Measurements from ENCODE around the gene IFNA1.
A peak's percentile ranks its signal among the peaks of the same experiment; 100 is the strongest.
"Not testable (repeated sequence)": the region's sequence is repeated elsewhere in the genome, so short reads cannot be mapped to it uniquely, and the experiment has no call there.

The IFNA1 gene

DNA sequence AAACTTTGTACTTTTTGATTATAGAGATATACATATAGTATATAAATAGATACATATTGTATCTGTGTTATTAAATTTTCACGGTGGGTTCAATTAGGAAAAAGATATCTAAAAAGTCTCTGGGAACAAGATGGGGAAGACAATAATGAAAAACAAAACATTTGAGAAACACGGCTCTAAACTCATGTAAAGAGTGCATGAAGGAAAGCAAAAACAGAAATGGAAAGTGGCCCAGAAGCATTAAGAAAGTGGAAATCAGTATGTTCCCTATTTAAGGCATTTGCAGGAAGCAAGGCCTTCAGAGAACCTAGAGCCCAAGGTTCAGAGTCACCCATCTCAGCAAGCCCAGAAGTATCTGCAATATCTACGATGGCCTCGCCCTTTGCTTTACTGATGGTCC, at the start of gene IFNA1:
Gene IFNA1, plus strand, starts transcription at position 301 of the 400 bp plus-strand sequence. Its CDS starts 69 bp downstream, at position 370.
- no peak for DNase-seq

GRCh38 chr9:21392270-21392669, 48.0 kb upstream of the IFNA1 start:
- DNase-seq, result no peak

DNA sequence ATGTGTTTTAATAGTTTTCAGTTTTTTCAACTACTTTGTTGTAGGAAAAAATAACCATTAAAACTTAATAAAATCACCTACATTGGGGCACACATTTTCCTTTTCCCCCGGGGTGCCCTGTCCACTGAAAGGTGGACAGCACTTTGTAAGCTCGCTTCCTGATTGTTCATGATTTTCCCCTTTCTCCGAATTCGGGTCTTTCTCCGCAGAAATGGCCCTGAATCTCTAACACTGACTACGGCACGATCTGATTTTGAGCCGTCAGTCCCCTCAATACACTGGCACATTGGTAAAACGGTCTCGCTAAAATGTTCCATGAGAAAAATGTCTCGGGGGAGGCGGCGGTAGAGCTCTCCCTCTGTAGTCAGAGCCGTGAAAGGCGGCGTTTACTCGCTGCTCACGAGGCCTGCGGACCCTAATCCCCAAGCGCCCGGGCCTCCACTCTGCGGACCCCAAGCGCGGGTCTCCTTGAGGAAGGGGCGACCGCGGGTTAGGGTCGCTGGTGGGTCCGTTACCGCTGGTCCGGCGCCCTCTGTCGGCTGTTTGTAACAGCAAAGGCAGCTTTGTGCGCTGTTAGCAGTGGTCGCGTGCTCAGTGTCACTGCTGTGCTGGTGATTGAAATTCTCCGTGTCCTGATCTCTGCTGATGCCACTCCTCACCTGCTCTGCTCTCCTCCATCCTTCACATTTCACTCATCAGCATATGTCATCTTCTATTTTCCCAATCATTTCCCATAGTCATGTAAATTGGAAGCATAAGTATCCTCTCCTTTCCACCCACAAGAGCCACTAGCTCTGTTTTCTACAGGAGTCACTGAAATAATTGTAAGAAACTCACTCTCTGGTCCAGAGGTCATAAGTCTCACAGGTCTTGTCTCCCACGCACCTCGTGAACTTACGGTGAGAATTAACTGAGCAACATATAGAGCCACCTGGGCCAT, 44.2 kb upstream of the IFNA1 start:
- DNase-seq, result peak; percentile 86

- DNase-seq, result no peak
Observed at GRCh38 chr9:21398955-21399489, 41.2 kb upstream of the IFNA1 start.

DNA sequence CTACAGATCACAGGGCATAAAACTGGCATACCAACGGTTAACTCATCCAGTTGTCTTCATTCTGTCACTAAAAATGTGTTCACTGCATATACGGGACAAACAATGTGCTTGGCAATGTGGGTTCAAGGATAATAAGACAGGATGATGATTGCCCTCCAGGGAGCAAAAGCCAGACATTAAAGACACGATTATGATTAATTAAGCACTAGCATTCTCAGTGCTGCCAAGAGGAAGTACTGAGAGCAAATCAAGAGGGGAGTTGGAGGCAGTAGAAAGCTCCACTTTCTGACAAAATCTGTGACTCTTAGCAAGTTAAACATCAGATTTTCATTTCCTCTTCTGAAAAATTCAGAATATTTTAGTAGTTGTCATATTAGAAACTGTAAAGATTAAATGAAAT, 40.3 kb upstream of the IFNA1 start:
- DNase-seq, result no peak

DNA sequence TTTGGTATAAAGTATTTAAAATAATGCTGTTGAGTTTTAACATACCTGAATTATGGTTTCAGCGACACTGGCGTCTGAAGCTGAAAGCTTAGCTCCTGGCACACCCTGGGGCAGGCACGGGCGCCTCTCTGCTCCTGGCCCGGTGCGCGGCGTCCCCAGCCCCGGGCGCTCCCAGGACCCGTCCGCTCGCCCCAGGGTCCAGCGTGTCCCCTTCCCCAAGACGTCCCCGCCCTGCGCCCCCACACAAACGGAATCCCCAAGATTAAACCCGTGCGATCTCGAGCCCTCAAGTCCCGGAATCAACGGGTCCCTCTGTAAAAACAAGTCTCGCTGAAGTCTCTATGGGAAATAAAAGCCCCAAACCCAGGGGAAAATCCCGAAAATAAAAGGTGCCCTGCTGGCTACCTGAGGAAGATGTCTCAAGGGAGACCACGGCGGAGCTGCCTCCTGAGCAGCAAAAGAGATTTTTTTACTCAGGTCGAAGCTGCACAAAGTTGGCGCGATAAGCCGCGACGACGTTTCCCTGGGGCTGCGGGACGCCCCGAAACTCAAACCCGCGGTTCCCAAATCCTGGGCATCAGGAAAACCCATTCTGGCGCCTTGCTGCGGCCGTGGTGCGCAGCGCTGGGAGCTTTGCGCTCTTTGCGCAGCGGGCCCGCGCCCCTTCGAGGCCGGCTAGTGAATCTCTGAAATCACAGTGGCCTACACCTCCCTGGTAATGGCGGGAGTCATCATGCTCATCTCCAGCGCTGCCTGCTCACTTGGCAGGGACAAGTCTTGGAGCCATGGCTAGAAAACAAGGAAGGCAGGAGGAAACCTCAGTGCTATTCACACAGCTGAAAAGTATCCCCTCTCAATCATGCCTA, 37.6 kb upstream of the IFNA1 start:
- no peak for DNase-seq

- no peak for DNase-seq
Observed at GRCh38 chr9:21404146-21404545, 36.1 kb upstream of the IFNA1 start.

DNA sequence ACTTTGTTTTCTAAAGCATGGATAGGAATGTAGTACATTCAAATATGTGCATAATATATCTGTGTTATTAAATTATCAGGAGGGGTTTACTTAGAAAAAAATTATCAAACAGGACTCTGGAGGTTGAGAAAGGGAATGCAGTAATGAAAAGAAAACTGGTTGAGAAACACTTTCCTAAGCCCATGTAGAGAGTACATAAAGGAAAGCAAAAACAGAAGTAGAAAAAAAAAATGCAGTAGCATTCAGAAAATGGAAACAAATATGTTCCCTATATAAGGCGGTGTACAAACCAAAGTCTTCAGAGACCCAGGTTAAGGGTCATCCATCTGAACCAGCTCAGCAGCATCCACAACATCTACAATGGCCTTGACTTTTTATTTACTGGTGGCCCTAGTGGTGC, 31.4 kb upstream of the IFNA1 start, which contains the start of gene IFNA8:
Gene IFNA8, plus strand, starts transcription at position 301 of the 400 bp plus-strand sequence. Its CDS starts 60 bp downstream, at position 361.
- no peak for DNase-seq

GRCh38 chr9:21412107-21412506, 28.1 kb upstream of the IFNA1 start:
- no peak for DNase-seq

DNA sequence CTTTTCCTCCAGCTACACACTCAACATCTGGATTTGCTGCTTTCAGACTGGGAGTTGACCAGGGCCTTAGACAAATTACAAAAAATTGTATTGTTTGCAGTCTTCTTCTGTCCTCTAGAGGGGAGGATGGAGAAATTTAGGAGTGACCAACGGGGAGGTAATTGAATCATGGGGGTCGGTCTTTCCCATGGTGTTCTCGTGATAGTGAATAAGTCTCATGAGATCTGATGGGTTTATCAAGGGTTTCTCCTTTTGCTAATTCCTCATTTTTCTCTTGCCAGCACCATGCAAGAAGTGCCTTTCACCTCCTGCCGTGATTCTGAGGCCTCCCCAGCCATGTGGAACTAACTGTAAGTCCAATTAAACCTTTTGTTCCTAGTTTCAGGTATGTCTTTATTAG, 27.1 kb upstream of the IFNA1 start:
- DNase-seq, result no peak

- no peak for DNase-seq
Observed at GRCh38 chr9:21413624-21414023, 26.6 kb upstream of the IFNA1 start.

- DNase-seq, result no peak
Observed at GRCh38 chr9:21414220-21414940, 25.9 kb upstream of the IFNA1 start.

GRCh38 chr9:21415493-21416267, 24.6 kb upstream of the IFNA1 start:
- no peak for DNase-seq

DNA sequence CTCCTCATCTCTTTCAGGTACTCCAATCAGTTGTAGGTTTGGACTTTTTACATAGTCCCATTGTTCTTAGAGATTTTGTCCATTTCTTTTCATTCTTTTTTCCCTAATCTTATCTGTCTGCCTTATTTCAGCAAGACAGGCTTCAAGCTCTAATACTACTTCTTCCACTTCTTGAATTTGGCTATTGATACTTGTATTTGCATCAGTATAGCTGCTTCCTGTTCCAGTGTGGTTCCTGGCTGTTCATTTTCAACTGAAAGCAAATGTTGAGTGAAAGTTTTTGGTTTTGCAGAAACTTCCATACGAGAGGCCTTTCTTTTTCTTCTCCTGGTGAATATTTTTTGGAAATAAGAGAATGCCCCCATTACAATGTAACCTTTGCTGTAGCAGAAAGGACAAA, 12.0 kb upstream of the IFNA1 start:
- DNase-seq, result no peak

GRCh38 chr9:21429191-21429590, 11.0 kb upstream of the IFNA1 start:
- no peak for DNase-seq

DNA sequence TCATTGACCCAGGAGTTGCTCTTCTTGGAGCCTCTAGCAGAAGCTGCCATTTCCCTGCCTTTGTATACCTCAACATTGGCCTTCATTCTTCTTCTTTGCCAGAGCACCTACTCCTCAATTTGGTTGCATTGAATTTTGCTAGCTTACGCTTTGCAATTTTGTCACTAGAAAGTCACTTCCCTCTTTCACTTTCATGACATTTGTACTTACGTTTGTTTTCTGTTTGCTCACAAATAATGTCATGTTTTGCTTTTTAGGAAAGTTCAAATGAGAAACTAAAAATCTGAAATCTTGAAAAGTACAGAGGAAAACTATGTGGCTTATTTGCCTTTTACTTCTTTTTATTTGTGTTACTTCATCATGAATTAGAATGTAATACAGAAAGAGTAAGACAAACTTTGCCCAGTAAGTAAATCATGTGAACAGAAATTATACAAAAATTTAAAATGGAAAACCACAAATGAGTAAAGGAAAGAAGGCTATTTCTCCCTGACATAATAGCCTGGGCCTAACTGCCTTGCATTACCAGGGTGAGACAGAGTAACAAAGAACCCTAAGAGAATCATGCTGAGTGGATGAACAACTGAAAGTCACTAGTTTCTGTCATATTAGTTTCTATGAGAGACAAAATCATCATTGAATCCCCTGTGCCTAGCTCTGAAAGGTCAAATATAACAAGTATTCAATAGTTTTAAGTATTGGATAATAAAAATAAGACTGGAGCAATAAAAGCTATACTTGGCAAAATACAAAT, 7.4 kb upstream of the IFNA1 start:
- DNase-seq, result no peak

- no peak for DNase-seq
Observed at GRCh38 chr9:21434202-21435014, 5.8 kb upstream of the IFNA1 start.

DNA sequence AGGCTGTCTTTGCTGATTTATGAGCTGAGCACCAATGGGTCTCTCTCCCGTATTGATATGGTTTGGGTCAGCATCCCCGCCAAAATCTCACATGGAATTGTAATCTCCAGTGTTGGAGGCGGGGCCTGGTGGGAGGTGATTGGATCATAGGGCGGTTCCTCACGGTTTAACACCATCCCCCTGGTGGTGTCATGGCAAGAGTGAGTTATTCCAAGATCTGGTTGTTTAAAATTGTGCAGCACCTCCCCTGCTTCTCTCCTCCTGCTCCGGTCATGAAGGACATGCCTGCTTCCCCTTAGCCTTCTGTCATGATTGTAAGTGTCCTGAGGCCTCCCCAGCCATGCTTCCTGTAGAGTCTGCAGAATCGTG, 5.2 kb upstream of the IFNA1 start:
- not testable (repeated sequence) for DNase-seq

- no peak for DNase-seq
Observed at GRCh38 chr9:21443849-21444625, 3.8 kb downstream of the IFNA1 start.
